NCI-H345 treated with DMSO at 0.1 percent for 48 hours (cell line): ENCODE measurements around the gene TNFRSF18.
"Not testable (repeated sequence)": the region's sequence is repeated elsewhere in the genome, so short reads cannot be mapped to it uniquely, and the experiment has no call there.

Experiments used
- DNase-seq: peaks from one replicate; lab custom pipeline; 2025; ENCODE audit not compliant: unreplicated experiment; lab: John Stamatoyannopoulos, UW

The TNFRSF18 gene, protein sequence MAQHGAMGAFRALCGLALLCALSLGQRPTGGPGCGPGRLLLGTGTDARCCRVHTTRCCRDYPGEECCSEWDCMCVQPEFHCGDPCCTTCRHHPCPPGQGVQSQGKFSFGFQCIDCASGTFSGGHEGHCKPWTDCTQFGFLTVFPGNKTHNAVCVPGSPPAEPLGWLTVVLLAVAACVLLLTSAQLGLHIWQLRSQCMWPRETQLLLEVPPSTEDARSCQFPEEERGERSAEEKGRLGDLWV

DNA sequence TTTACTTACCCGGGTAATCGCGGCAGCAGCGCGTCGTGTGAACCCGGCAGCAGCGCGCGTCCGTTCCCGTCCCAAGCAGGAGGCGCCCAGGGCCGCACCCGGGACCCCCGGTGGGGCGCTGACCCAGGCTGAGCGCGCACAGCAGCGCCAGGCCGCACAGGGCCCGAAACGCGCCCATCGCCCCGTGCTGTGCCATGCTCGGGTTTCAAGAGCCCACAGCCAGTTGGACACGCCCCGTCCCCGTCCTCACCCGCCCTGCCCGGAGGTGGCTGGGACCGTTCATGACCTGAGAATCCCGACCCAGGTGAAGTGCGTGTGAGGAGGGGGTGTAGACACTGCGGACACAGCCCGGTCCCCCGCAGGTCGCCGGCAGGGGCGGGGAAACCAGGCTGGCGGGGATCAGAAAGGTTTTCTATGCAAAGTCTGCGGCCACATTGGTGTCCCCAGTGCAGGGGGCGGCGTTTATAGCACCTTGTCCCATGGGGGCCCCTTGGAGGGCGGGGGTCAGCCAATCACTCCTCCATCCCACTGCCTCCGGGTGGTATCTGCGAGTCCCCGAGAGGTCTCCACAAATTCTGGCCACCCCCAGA is at the start of gene TNFRSF18:
Gene TNFRSF18 (minus strand): TSS at position 217 of the 590 bp plus-strand sequence. CDS start 21 bp downstream, at position 196.
- no peak for DNase-seq

DNA sequence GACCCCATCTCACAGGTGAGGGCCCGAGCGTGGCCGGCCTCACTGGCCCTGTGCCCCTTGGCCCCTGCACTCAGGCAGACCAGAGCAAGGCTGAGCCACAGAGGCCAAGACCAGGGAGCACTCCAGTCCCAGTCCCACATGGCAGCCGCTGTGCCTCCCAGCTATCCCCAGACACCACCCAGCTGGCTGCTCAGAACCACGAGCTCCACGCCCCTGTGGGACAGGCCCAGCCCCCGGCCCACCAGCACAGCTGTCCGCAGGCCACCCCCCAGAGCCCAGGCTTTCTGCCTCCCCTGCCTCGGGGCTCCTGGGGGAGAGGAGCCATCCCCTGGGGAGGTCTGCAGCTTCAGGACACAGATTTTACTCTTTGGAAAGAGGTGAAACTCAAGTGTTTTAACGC is 49.2 kb upstream of the TNFRSF18 start:
- no peak for DNase-seq

DNA sequence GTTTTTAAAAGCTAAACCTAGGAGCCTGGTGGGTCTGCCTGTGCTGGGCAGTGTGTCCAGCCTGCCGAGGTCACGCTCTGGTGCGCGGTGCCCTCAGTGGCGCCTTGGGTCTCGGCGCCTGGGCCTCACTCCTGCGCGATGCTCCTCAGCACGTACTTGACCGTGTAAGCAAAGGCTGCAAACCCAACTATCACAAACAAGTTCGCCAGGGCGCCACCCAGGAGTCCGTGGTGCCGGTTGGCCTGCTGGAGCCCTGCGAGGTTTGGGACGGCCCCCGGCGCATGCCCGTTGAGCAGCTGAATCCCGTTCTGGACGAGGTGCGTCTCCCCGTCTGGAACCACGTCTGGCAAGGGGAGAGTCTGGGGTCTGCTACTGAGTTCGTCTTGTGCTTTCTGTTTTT is 48.7 kb upstream of the TNFRSF18 start:
- no peak for DNase-seq

GRCh38 chr1:1254667-1254998 is 48.2 kb upstream of the TNFRSF18 start:
- DNase-seq = no peak

DNA sequence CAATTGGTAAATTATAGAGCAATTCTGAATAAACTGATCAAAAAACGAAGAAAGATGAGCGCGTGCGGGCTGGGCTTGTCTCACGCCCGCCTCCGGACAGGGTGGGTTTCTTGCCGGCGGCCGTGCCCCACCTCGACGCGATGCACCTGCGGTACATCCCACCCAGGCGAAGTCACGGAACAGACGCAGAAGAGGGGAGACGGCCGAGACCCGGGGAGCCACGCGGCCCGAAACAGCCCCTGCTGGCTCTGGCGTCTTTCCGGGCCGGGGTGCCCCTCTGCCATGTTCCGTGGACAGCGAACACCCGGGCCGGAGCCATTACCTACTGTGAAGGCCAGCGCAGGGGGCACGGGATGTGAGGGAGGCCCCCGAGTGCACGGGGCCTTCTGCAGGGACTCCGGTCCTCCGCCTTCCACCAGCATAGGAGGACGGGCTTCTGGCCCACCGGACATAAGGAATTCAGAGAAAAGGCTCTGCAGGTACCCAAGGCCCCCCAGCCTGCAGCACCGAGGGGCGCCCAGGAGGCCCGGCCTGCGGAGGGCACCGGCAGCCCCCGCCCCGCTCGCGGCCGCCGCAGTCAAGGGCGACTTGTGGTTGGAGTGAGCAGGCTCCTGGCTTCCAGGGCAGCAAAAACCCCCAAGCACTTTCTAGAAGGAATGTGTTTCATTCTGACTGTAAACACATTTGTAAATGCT is 47.7 kb upstream of the TNFRSF18 start:
- DNase-seq = no peak

DNA sequence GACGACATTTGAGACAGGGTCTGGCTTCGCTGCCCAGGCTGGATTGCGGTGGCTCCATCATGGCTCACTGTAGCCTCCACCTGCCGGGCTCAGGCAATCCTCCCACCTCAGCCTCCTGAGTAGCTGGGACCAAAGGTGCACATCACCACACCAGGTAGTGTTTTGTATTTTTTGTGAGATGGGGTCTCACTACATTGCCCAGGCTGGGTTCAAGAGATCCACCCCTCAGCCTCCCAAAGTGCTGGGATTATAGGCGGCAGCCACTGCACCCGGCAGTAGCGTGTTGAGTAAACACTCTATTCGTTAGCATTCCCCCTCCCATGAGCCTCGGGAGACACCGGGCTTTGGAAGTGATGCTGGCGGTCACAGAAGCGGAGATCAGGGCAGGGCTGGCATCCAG is 46.9 kb upstream of the TNFRSF18 start:
- no peak for DNase-seq

DNA sequence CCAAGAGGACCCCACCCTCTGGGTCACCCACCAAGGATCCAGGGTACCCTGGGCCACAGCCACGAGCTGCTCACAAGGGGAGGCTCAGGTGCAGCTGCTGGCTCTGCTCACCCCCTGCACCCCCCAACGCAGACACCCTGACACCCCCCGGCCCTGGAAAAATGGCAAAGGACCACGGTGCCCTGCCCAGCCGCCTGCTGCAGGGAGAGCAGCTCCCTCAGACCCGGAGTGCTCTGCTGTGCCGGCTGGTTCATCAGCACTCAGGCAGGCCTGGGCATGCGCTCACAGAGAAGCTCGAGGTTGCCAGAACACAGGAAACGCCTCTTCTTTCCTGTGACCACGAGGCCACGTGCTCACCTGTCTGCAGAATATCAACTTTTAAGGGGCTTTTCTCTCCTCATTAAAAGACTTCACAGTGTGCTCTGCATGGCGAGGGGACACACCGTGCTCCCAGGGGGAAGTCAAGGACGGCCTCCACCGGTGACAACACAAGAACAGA is 44.4 kb upstream of the TNFRSF18 start:
- DNase-seq = peak; percentile 60

- not testable (repeated sequence) for DNase-seq
Measured at GRCh38 chr1:1248009-1248913, 41.9 kb upstream of the TNFRSF18 start.

- DNase-seq = no peak
Measured at GRCh38 chr1:1247341-1247913, 41.0 kb upstream of the TNFRSF18 start.

- DNase-seq = no peak
Measured at GRCh38 chr1:1246577-1247340, 40.4 kb upstream of the TNFRSF18 start, which contains the start of gene C1QTNF12. Gene C1QTNF12 (minus strand): TSS chr1:1246722. CDS start chr1:1246690, 32 bp downstream.

GRCh38 chr1:1245817-1246576 is 39.6 kb upstream of the TNFRSF18 start:
- DNase-seq = no peak

DNA sequence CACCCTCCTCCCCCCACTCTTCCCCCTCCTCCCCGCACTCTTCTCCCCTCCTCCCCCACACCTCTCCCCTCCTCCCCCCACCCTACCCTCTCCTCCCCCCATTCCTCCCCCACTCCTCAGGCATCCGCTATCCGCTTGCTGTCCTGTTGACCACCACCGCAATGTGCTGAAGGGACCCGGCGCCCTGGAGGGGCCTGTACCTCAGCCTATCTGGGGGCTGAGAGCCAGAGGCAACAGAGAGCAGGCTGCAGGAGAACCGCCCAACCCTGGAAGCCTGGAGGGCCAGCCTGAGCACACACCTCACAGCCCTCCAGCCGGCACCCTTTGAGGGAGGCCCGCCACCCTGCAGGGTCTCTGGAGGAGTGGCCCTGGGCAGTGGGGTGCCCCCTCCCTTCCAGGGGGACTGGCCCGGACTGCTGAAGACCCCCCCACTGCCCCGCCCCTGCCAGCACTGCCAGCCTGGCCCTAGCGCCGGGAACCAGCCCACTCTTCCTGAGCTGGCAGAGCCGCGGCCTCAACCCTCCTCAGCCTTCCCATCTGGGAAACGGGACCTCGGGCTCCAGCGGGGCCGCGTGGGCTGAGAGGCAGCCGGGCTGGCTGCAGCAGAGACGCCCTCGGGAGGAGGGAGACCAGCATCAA is 38.9 kb upstream of the TNFRSF18 start:
- no peak for DNase-seq

DNA sequence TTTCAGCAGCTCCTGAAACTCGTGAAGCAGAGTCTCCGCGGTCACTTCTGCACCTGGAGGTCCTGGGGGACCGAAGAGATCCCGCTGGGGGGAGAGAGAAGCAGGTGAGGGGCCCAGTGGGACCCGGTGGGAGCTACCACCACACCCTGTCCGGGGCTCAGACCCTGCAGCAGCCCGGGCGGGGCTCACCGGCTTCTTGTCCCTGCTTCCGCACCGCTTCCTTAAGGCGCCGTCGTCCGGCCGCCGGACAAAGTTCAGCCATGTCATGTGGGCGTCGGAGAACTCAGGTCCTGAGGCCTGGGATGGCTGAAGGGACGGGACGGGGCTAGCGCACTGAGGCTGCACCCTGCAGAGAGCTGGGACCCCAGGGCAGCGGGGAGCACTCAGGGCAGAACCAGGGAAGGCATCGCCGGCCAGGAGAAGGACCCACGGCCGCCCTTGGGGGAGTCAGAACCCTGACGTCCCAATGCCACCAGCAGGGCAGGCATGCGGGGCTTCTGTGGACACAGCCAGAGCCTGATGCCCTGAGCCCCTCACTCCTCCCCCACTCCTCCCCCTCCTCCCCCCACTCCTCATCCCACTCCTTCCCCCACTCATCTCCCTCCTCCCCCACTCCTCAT is 37.9 kb upstream of the TNFRSF18 start:
- no peak for DNase-seq

GRCh38 chr1:1243807-1244191 is 37.4 kb upstream of the TNFRSF18 start:
- DNase-seq = no peak

DNA sequence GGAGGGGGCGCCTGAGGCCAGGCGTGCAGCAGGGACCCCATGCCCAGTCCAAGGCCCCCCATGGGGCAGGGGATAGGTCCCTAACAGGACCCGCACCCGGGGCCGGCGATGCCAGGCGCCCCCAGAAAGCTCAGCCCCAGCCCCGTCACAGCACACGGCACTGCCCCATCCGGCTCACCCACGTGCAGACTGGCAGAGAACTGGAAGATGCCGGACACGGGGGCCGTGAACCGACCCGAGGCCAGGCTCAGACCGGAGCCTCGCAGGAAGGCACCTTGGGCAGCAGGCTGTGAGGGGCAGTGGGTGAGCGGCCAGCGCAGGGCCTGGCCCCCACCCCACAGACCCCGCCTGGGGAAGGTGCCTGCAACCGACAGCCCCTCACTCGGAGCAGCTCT is 36.9 kb upstream of the TNFRSF18 start:
- DNase-seq = no peak

DNA sequence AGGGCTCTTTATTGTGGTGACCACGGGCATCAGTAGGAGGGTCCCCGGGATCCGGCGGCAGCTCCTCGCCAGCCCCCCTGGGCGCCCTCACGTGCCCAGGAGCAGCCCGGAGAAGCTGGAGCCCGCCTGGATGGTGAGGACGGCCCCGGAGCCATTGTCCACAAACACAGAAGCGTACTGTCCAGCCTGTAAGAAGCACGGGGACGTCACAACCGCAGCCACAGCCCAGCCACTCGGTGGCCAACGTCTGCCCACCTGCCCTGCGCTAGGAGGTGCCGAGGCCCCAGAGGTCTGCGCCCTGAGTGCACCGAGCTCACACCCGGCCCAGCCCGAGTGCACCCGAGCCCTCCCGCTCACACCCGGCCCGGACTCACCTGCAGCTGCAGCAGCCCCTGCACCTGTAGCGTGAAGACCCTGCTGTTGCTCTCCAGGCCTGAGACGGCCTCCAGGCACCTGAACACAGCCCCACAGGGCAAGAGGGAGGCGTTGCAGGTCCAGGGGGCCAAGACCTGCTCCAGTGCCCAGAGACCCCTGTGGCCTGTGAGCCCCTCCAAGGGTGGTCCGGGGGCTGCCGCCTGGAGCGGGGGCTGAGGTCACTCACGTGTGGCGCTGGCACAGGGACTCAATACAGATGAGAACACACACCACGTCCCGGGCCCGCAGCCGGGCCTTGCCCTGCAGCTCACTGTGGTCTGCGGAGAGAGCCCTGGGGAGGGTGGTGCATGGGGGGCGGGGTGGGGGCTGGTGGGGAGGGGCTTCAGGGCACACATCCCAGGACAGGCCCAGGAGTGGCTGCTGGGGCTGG is 36.3 kb upstream of the TNFRSF18 start:
- DNase-seq = no peak

DNA sequence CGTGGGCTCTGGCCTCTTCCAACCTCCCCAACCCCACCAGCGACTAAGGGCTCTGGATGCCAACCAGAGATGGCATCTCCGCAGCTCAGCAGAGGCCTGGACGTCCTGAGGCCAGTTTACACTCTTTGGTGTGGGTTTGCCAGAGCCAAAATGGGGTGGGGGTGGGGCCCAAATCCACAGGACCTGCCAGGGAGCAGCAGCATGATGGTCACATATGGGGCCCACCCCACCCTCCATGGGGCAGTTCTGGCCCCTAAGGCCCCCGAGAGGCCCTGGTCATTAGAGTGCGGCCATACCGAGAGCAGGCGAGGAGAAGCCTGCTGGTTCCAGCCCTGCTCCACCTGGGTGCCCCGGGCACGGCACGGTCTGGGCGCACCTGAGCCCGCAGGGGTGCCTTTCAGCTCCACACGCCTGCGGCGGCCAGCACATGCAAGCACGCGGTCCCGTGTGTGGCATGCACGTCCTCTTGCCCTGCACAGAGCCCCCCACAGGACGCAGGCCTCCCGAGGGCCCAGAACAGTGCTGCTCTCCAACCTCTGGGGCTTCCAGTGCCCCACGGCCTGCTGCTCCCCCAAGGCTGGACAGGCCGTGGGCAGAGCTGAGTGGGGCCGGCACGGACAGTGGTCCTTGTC is 35.3 kb upstream of the TNFRSF18 start:
- DNase-seq = no peak
